ENCODE data around the gene CLCNKA. TPM values are rescaled to one million over a fixed set of nuclear protein-coding genes. Genes with fewer than 3 reads are reported as not detected.
"Not testable (repeated sequence)": the region's sequence is repeated elsewhere in the genome, so short reads cannot be mapped to it uniquely, and the experiment has no call there.

CLCNKA gene
- total RNA-seq, 2 donors from 2014 or later: not detected

GRCh38 chr1:16026723-16027484, 5.1 kb downstream of the CLCNKA start:
- no peaks in the 10 kb centered on the region for H3K9me3 ChIP-seq (ENCODE audit: control insufficient read depth, low read length, poor library complexity, severe bottlenecking)
- H3K4me3 Mint-ChIP-seq: peak overlapping the region; percentile 58
- no peaks in the 10 kb centered on the region for H3K36me3 Mint-ChIP-seq (ENCODE audit: low read depth)
- peaks cover 41% of the 10 kb centered on the region for H3K27me3 Mint-ChIP-seq
- peak; percentile 82 for ATAC-seq
- H3K4me1 Mint-ChIP-seq: peaks cover 5% of the 10 kb centered on the region
- no peak overlapping the region for H3K27ac Mint-ChIP-seq
- DNase-seq: peak in 2 of 3 donors; percentile 20 to 21

GRCh38 chr1:16028237-16029002, 6.6 kb downstream of the CLCNKA start:
- ATAC-seq (no peak), DNase-seq (no peak)
- Mint-ChIP-seq H3K27me3 (peaks cover 35% of the 10 kb centered on the region), H3K4me3 (peak overlapping the region; percentile 58), H3K27ac (no peak overlapping the region), H3K4me1 (peaks cover 5% of the 10 kb centered on the region), H3K36me3 (ENCODE audit: low read depth) (no peaks in the 10 kb centered on the region)
- H3K9me3 ChIP-seq (ENCODE audit: control insufficient read depth, low read length, poor library complexity, severe bottlenecking): no peaks in the 10 kb centered on the region

- H3K4me1 Mint-ChIP-seq; H3K9me3 ChIP-seq (ENCODE audit: control insufficient read depth, low read length, poor library complexity, severe bottlenecking); H3K36me3 Mint-ChIP-seq (ENCODE audit: low read depth); H3K27ac Mint-ChIP-seq; H3K4me3 Mint-ChIP-seq; DNase-seq; ATAC-seq: not testable (repeated sequence)
- peaks cover 33% of the 10 kb centered on the region for H3K27me3 Mint-ChIP-seq
These were observed 7.1 kb downstream of the CLCNKA start for GRCh38 chr1:16029003-16029268.

GRCh38 chr1:16029288-16029687, 7.5 kb downstream of the CLCNKA start:
- no peaks in the 10 kb centered on the region for H3K36me3 Mint-ChIP-seq (ENCODE audit: low read depth)
- no peak overlapping the region for H3K27ac Mint-ChIP-seq

GRCh38 chr1:16031551-16031950, 9.7 kb downstream of the CLCNKA start:
- Mint-ChIP-seq H3K27me3 (peaks cover 22% of the 10 kb centered on the region), H3K27ac (no peak overlapping the region), H3K4me3 (no peak overlapping the region), H3K4me1 (peaks cover 5% of the 10 kb centered on the region), H3K36me3 (ENCODE audit: low read depth) (no peaks in the 10 kb centered on the region)
- no peaks in the 10 kb centered on the region for H3K9me3 ChIP-seq (ENCODE audit: control insufficient read depth, low read length, poor library complexity, severe bottlenecking)
- ATAC-seq (no peak), DNase-seq (no peak)

More at GRCh38 chr1:16029288-16029687, 7.5 kb downstream of the CLCNKA start:
- ATAC-seq (no peak), DNase-seq (no peak)
- Mint-ChIP-seq H3K4me1 (peaks cover 5% of the 10 kb centered on the region), H3K4me3 (no peak overlapping the region), H3K27me3 (peaks cover 29% of the 10 kb centered on the region)
- no peaks in the 10 kb centered on the region for H3K9me3 ChIP-seq (ENCODE audit: control insufficient read depth, low read length, poor library complexity, severe bottlenecking)

GRCh38 chr1:16032388-16033102, 10.7 kb downstream of the CLCNKA start:
- no peaks in the 10 kb centered on the region for H3K9me3 ChIP-seq (ENCODE audit: control insufficient read depth, low read length, poor library complexity, severe bottlenecking)
- no peak overlapping the region for H3K27ac Mint-ChIP-seq
- DNase-seq: peak in 1 of 3 donors; percentile 17
- H3K4me1 Mint-ChIP-seq: peaks cover 6% of the 10 kb centered on the region
- peaks cover 2% of the 10 kb centered on the region for H3K36me3 Mint-ChIP-seq (ENCODE audit: low read depth)
- H3K4me3 Mint-ChIP-seq: no peak overlapping the region
- ATAC-seq: peak; percentile 83
- H3K27me3 Mint-ChIP-seq: peaks cover 29% of the 10 kb centered on the region

- DNase-seq; H3K27ac Mint-ChIP-seq; H3K9me3 ChIP-seq (ENCODE audit: control insufficient read depth, low read length, poor library complexity, severe bottlenecking); H3K36me3 Mint-ChIP-seq (ENCODE audit: low read depth); H3K4me1 Mint-ChIP-seq; ATAC-seq; H3K4me3 Mint-ChIP-seq: not testable (repeated sequence)
- peaks cover 25% of the 10 kb centered on the region for H3K27me3 Mint-ChIP-seq
These were observed 11.3 kb downstream of the CLCNKA start for GRCh38 chr1:16033103-16033632.

- not testable (repeated sequence) for H3K4me3 Mint-ChIP-seq; H3K4me1 Mint-ChIP-seq; H3K9me3 ChIP-seq (ENCODE audit: control insufficient read depth, low read length, poor library complexity, severe bottlenecking); ATAC-seq; H3K27ac Mint-ChIP-seq; H3K36me3 Mint-ChIP-seq (ENCODE audit: low read depth); DNase-seq
- H3K27me3 Mint-ChIP-seq: peaks cover 18% of the 10 kb centered on the region
These were observed 14.6 kb downstream of the CLCNKA start for GRCh38 chr1:16036461-16036860.

GRCh38 chr1:16038620-16038912, 16.7 kb downstream of the CLCNKA start:
- H3K36me3 Mint-ChIP-seq (ENCODE audit: low read depth): peaks cover 4% of the 10 kb centered on the region
- DNase-seq: no peak
- no peak for ATAC-seq
- H3K27me3 Mint-ChIP-seq: peaks cover 22% of the 10 kb centered on the region
- no peaks in the 10 kb centered on the region for H3K9me3 ChIP-seq (ENCODE audit: control insufficient read depth, low read length, poor library complexity, severe bottlenecking)
- H3K4me1 Mint-ChIP-seq: peaks cover 3% of the 10 kb centered on the region
- no peak overlapping the region for H3K27ac Mint-ChIP-seq
- no peak overlapping the region for H3K4me3 Mint-ChIP-seq

- H3K27me3 Mint-ChIP-seq: peaks cover 22% of the 10 kb centered on the region
- H3K9me3 ChIP-seq (ENCODE audit: control insufficient read depth, low read length, poor library complexity, severe bottlenecking); H3K27ac Mint-ChIP-seq; H3K4me3 Mint-ChIP-seq; H3K4me1 Mint-ChIP-seq; DNase-seq; ATAC-seq; H3K36me3 Mint-ChIP-seq (ENCODE audit: low read depth): not testable (repeated sequence)
These were observed 18.0 kb downstream of the CLCNKA start for GRCh38 chr1:16039871-16040270.

- DNase-seq (no peak), ATAC-seq (no peak)
- no peaks in the 10 kb centered on the region for H3K9me3 ChIP-seq (ENCODE audit: control insufficient read depth, low read length, poor library complexity, severe bottlenecking)
- Mint-ChIP-seq H3K4me3 (no peak overlapping the region), H3K36me3 (ENCODE audit: low read depth) (peaks cover 4% of the 10 kb centered on the region), H3K4me1 (peaks cover 3% of the 10 kb centered on the region), H3K27ac (no peak overlapping the region), H3K27me3 (peaks cover 25% of the 10 kb centered on the region)
These were observed 19.4 kb downstream of the CLCNKA start for GRCh38 chr1:16041200-16041599.

GRCh38 chr1:16042096-16042495, 20.3 kb downstream of the CLCNKA start:
- no peaks in the 10 kb centered on the region for H3K9me3 ChIP-seq (ENCODE audit: control insufficient read depth, low read length, poor library complexity, severe bottlenecking)
- H3K4me3 Mint-ChIP-seq: no peak overlapping the region
- no peak overlapping the region for H3K27ac Mint-ChIP-seq
- peaks cover 2% of the 10 kb centered on the region for H3K4me1 Mint-ChIP-seq
- H3K36me3 Mint-ChIP-seq (ENCODE audit: low read depth): peaks cover 4% of the 10 kb centered on the region
- ATAC-seq (no peak), DNase-seq (no peak)
- peaks cover 30% of the 10 kb centered on the region for H3K27me3 Mint-ChIP-seq

- not testable (repeated sequence) for H3K4me3 Mint-ChIP-seq; H3K27ac Mint-ChIP-seq; H3K4me1 Mint-ChIP-seq; H3K36me3 Mint-ChIP-seq (ENCODE audit: low read depth); H3K9me3 ChIP-seq (ENCODE audit: control insufficient read depth, low read length, poor library complexity, severe bottlenecking); ATAC-seq; DNase-seq
- peaks cover 30% of the 10 kb centered on the region for H3K27me3 Mint-ChIP-seq
These were observed 20.8 kb downstream of the CLCNKA start for GRCh38 chr1:16042654-16043053.
